ENCODE measurements around the gene AGPAT1. TPM values are rescaled to one million over a fixed set of nuclear protein-coding genes. Genes with fewer than 3 reads are reported as not detected.
"Not testable (repeated sequence)": the region's sequence is repeated elsewhere in the genome, so short reads cannot be mapped to it uniquely, and the experiment has no call there.

The AGPAT1 gene
- total RNA-seq, 1 experiment from 2014 or later = 80.4 TPM

- in situ Hi-C loops (cut with HindIII; ENCODE audit: low sequenced_read_pairs) = no loop called here
- no peak for DNase-seq (ENCODE audit: low spot score)
Observed at GRCh38 chr6:32202186-32202585, 26.3 kb upstream of the AGPAT1 start.

- in situ Hi-C loops (cut with HindIII; ENCODE audit: low sequenced_read_pairs) = no loop called here
- DNase-seq (ENCODE audit: low spot score) = no peak
Observed at GRCh38 chr6:32200711-32201475, 25.0 kb upstream of the AGPAT1 start.

GRCh38 chr6:32198866-32199265 lies 23.0 kb upstream of the AGPAT1 start:
- in situ Hi-C loops (cut with HindIII; ENCODE audit: low sequenced_read_pairs) = no loop called here

GRCh38 chr6:32198345-32198696 lies 22.4 kb upstream of the AGPAT1 start:
- in situ Hi-C loops (cut with HindIII; ENCODE audit: low sequenced_read_pairs) = no loop called here
- DNase-seq (ENCODE audit: low spot score) = no peak

More at GRCh38 chr6:32198866-32199265, 23.0 kb upstream of the AGPAT1 start:
- no peak for DNase-seq (ENCODE audit: low spot score)

GRCh38 chr6:32196682-32197616 lies 21.1 kb upstream of the AGPAT1 start:
- in situ Hi-C loops (cut with HindIII; ENCODE audit: low sequenced_read_pairs) = no loop called here
- no peak for DNase-seq (ENCODE audit: low spot score)

GRCh38 chr6:32195902-32196681 lies 20.2 kb upstream of the AGPAT1 start:
- peak; percentile 79 for DNase-seq (ENCODE audit: low spot score)
- in situ Hi-C loops (cut with HindIII; ENCODE audit: low sequenced_read_pairs) = no loop called here

DNA sequence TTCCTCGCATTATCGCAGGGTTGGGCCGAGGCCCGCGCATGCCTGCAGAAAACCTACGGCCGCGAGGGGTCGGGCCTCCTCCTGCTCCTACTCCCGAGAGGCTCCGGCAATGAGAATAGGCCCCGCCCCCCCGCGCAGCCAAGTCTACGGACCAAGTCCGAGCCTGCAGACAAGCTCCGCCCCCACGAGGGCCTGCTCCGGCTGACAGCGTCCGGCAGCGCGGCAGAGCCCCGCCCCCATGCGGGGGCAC lies 19.7 kb upstream of the AGPAT1 start:
- in situ Hi-C loops (cut with HindIII; ENCODE audit: low sequenced_read_pairs) = no loop called here
- DNase-seq (ENCODE audit: low spot score) = peak; percentile 100

- in situ Hi-C loops (cut with HindIII; ENCODE audit: low sequenced_read_pairs) = no loop called here
- peak; percentile 64 for DNase-seq (ENCODE audit: low spot score)
Observed at GRCh38 chr6:32194825-32195651, 19.2 kb upstream of the AGPAT1 start.

GRCh38 chr6:32194388-32194787 lies 18.5 kb upstream of the AGPAT1 start:
- in situ Hi-C loops (cut with HindIII; ENCODE audit: low sequenced_read_pairs) = no loop called here
- no peak for DNase-seq (ENCODE audit: low spot score)

DNA sequence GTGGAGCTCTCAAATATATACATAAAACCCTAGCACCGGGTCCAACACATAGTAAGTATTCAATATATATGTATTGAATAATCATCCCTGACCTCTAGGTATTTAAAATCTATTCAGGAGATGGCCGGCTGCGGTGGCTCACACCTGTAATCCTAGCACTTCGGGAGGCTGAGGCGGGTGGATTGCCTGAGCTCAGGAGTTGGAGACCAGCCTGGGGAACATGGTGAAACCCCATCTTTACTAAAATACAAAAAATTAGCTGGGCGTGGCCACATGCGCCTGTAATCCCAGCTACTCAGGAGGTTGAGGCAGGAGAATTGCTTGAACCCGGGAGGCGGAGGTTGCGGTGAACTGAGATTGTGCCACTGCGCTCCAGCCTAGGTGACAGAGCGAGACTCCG lies 17.2 kb upstream of the AGPAT1 start:
- in situ Hi-C loops (cut with HindIII; ENCODE audit: low sequenced_read_pairs); DNase-seq (ENCODE audit: low spot score): not testable (repeated sequence)

GRCh38 chr6:32192608-32193039 lies 16.7 kb upstream of the AGPAT1 start, which contains the start of gene GPSM3:
Gene GPSM3, minus strand, starts transcription at chr6:32192643. Its CDS starts 130 bp downstream, at chr6:32192513.
- in situ Hi-C loops (cut with HindIII; ENCODE audit: low sequenced_read_pairs) = no loop called here
- DNase-seq (ENCODE audit: low spot score) = no peak

GRCh38 chr6:32191696-32192607 lies 16.1 kb upstream of the AGPAT1 start:
- DNase-seq (ENCODE audit: low spot score) = no peak
- in situ Hi-C loops (cut with HindIII; ENCODE audit: low sequenced_read_pairs) = no loop called here

DNA sequence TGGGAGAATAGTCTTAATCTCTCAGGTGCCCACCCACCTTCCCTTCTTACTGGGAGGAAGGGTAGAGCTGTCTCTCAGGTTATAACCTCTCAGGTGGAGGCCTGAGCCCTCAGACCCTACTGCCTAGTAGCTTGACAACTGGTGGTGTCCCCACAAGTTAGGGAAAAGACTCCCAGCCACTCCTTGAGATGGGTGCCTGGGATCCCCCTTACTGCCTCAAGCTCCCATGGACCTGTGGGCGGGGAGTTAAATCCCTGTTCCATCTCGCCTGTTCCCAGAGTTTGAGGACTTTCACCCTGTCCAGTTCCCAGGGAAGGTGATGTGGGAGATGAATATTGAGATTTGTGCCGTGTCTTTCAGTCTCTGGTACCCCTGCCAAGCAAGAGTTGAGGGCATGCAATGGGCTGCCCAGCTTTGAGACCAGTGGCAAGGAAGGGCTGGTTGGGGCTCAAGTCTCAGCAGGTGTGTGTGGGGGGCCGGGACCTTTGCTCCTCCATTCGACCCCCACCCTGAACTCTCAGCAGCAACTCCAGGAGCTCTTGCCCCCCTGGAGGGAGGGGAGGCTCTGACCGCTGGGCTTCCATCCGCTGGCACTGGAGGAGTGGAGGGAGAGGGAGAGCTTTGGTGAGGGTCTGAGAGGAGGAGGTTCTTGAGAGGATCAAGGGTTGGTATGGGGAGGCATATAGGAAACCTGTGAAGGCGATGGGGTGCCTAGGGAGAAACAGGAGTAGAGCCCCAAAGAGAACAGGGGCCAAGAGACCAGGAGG lies 15.2 kb upstream of the AGPAT1 start:
- in situ Hi-C loops (cut with HindIII; ENCODE audit: low sequenced_read_pairs) = no loop called here
- DNase-seq (ENCODE audit: low spot score) = no peak

- in situ Hi-C loops (cut with HindIII; ENCODE audit: low sequenced_read_pairs) = no loop called here
Observed at GRCh38 chr6:32190054-32190851, 14.4 kb upstream of the AGPAT1 start, which contains the start of gene PBX2. Gene PBX2, minus strand, starts transcription at chr6:32190202. Its CDS starts 287 bp downstream, at chr6:32189915.

DNA sequence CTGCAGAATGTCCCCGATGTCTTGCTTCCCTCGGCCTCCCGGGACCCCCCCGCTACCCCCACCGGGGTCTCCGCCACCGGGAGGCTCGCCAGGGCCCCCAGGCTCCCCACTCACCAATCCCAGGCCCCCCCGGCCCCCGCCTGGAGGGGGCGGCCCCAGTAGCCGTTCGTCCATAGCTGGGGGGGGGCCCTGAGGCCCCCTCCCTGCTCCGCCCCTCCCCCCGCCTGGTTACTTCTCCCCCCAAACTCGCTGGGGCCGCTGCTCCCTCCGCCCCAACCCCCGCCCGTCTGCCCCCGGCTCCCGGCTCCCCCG lies 13.8 kb upstream of the AGPAT1 start:
- no peak for DNase-seq (ENCODE audit: low spot score)
- in situ Hi-C loops (cut with HindIII; ENCODE audit: low sequenced_read_pairs) = no loop called here

More at GRCh38 chr6:32190054-32190851, 14.4 kb upstream of the AGPAT1 start, which contains the start of gene PBX2:
- DNase-seq (ENCODE audit: low spot score) = peak; percentile 97

DNA sequence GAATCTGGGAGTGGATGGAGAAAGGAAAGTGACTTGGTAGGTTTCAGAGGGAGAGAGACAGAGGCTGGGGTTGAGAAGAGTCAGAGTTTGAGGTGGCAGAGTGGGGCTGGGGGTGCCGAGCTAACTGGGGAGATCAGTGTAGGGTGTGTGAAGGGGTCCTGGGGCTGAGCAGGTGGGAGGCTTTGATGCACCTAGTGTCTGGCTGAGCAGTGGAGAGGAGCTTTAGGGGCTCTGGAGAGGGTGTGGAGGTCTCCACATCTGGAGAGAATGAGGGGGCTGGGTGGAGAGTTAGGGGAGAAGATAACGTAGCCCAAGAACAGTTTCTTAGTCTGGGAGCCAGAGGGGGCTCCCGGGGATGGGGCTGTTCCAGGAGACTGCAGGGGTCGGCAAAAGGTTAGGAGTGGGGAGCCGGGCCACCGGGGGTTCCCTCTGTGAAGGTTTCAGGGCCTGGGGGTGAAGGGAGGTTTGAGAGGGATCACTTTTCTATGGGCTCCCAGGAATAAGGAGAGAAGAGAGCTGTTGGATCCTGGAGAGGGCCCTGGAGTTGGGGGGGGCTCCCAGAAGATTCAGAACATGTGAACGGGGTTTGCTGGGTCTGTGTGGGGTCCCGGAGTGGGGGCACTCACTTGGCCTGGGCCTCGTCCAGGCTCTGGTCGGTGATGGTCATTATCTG lies 13.3 kb upstream of the AGPAT1 start:
- in situ Hi-C loops (cut with HindIII; ENCODE audit: low sequenced_read_pairs) = no loop called here
- DNase-seq (ENCODE audit: low spot score) = peak; percentile 23
